Neural progenitor cell (in vitro differentiated cells): ENCODE results near the gene CHTOP.

Experiments
- EZH2 ChIP-seq: fragments of 200-600 bp; sonication (generic); IDR thresholded peaks from 2 replicates; pipeline ENCODE4 v1.6.1; 2017; ENCODE audit warnings: antibody characterized with exemption, mild to moderate bottlenecking, moderate library complexity
- TF ChIP-seq, protein P1 (sequence below): fragments of 200-600 bp; sonication (generic); IDR thresholded peaks from 2 replicates; pipeline ENCODE4 v1.5.1; 2017; ENCODE audit warnings: antibody characterized with exemption, mild to moderate bottlenecking

DNA sequence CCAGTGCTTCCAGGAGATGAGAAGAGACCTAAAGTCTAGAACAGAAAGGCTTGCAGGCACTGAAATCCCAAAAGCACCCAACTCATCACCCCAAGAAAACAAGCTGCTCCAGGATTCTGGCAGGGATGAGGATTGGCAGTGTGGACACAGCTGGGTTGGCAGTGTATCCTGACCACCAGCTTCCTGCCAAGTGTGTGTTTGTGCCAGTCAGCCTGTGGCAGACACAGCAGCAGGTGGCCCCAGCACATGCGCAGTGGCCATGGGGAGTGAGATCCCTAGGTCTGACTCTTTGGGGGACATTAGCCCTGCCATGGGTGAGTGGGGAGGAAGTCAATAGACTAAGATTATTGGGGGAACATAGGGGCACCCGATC lies 16.0 kb downstream of the CHTOP start:
- TF ChIP-seq, protein P1, sequence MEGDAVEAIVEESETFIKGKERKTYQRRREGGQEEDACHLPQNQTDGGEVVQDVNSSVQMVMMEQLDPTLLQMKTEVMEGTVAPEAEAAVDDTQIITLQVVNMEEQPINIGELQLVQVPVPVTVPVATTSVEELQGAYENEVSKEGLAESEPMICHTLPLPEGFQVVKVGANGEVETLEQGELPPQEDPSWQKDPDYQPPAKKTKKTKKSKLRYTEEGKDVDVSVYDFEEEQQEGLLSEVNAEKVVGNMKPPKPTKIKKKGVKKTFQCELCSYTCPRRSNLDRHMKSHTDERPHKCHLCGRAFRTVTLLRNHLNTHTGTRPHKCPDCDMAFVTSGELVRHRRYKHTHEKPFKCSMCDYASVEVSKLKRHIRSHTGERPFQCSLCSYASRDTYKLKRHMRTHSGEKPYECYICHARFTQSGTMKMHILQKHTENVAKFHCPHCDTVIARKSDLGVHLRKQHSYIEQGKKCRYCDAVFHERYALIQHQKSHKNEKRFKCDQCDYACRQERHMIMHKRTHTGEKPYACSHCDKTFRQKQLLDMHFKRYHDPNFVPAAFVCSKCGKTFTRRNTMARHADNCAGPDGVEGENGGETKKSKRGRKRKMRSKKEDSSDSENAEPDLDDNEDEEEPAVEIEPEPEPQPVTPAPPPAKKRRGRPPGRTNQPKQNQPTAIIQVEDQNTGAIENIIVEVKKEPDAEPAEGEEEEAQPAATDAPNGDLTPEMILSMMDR: no peak
- no peak for TF ChIP-seq EZH2
